ENCODE measurements around the gene SRRM1. TPM values are rescaled to one million over a fixed set of nuclear protein-coding genes. Genes with fewer than 3 reads are reported as not detected.

The SRRM1 gene, protein sequence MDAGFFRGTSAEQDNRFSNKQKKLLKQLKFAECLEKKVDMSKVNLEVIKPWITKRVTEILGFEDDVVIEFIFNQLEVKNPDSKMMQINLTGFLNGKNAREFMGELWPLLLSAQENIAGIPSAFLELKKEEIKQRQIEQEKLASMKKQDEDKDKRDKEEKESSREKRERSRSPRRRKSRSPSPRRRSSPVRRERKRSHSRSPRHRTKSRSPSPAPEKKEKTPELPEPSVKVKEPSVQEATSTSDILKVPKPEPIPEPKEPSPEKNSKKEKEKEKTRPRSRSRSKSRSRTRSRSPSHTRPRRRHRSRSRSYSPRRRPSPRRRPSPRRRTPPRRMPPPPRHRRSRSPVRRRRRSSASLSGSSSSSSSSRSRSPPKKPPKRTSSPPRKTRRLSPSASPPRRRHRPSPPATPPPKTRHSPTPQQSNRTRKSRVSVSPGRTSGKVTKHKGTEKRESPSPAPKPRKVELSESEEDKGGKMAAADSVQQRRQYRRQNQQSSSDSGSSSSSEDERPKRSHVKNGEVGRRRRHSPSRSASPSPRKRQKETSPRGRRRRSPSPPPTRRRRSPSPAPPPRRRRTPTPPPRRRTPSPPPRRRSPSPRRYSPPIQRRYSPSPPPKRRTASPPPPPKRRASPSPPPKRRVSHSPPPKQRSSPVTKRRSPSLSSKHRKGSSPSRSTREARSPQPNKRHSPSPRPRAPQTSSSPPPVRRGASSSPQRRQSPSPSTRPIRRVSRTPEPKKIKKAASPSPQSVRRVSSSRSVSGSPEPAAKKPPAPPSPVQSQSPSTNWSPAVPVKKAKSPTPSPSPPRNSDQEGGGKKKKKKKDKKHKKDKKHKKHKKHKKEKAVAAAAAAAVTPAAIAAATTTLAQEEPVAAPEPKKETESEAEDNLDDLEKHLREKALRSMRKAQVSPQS
- 304 and 320 TPM in 2 replicates for total RNA-seq (2013; cell fraction: nucleolus; rRNA removed)
- total RNA-seq (2014; rRNA removed), result 36.8 and 43.1 TPM in 2 replicates
- 52.3 and 57.3 TPM in 2 replicates for total RNA-seq (2014; rRNA removed; fragmentation: Illumina TruSeq; extraction: Trizol)
- 167 and 176 TPM in 2 replicates for total RNA-seq (2021)
- polyA plus RNA-seq (2011; ENCODE audit: low read depth), result 37.8 TPM
- 41.2 and 72.0 TPM in 2 replicates for polyA plus RNA-seq (2011; rRNA removed)
- 40.1 and 60.8 TPM in 2 replicates for polyA plus RNA-seq (2011; cell fraction: cytosol; rRNA removed)
- 113 and 154 TPM in 2 replicates for polyA plus RNA-seq (2011; cell fraction: nucleus; rRNA removed)
- polyA plus RNA-seq (2012), result 62.9 and 69.5 TPM in 2 replicates
- polyA plus RNA-seq (2014; fragmentation: Illumina TruSeq; extraction: Trizol), result 112 and 117 TPM in 2 replicates
- 100 to 1,000 TPM; 139 to 269 TPM for polyA plus RNA-seq (2014; fragmentation: Nextera tagmentation; extraction: Ambion mirVana)
- 80.4 and 80.9 TPM in 2 replicates for polyA plus RNA-seq (2014; rRNA removed)
- polyA plus RNA-seq (2016; fragmentation: Nextera tagmentation; extraction: Ambion mirVana), result 100 to 1,000 TPM; 250 to 285 TPM
- polyA minus RNA-seq (2011; rRNA and poly(A)+ RNA removed), result 70.9 and 75.6 TPM in 2 replicates
- polyA minus RNA-seq (2011; cell fraction: cytosol; rRNA and poly(A)+ RNA removed), result 39.6 and 45.1 TPM in 2 replicates
- 99.5 and 164 TPM in 2 replicates for polyA minus RNA-seq (2011; cell fraction: nucleus; rRNA and poly(A)+ RNA removed)
- Bru-seq, nascent RNA, result percentile 96 among the genes with signal in this experiment
- percentile 98 among the genes with signal in this experiment for BruChase-seq, experiment 1, labeled RNA remaining after a 6-hour chase
- BruChase-seq, experiment 2, labeled RNA remaining after a 2-hour chase, result percentile 97 among the genes with signal in this experiment
- long read RNA-seq, experiment 1, partial matches to known transcripts, result 63 of 86 reads
- long read RNA-seq, experiment 1, other reads (novel, unspliced or antisense), result 20 of 86 reads
- long read RNA-seq, experiment 2, transcript SRRM1-205 (4 exons, 2,624 nt), result major isoform, 11 of 242 reads
- long read RNA-seq, experiment 2, partial matches to known transcripts, result 200 of 242 reads
- long read RNA-seq, experiment 2, other reads (novel, unspliced or antisense), result 29 of 242 reads

DNA sequence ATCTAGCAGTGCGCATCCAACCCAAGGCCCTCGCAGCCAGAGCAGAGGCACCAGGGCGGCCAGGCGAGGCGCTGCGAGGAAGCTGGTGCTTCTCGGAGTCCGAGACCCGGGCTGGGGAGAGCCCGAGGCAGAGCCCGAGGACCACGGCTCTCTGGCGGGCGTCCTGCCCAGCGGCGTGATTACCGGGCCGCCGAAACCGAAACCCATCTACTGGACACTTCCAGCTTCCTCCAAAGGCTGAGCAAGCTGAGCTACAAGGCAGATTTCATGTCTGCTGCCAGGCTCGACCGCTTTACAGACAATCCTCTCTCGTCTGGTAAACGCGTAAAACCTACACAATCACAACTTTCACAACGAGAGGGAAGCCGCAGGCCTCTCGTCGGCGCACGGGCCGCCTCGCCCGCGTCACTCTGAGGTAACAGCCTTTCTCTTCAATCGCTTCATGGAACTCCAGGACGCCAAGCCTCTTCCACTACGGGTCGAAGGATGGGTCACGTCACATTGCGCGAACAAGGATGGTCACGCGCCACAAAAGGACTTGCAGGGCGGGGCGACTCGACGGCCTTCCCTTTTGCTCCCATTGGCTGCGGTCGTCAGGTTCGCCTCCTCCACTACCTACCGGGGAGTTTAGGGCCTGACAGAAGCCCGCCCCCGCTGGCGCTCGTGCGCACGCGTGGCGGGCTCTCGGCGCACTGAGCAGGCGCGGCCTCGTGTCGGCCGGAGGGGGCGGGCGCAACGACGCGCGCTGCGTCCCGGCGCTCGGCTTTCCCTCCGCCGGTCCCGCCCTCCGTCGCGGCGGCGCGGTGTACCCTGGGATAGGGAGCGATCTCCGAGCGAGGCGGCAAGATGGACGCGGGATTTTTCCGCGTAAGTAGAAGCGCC lies at the start of gene SRRM1:
Gene SRRM1, plus strand, starts transcription at position 822 of the 882 bp plus-strand sequence. Its CDS starts 25 bp downstream, at position 847.
- Histone ChIP-seq H3K9me3 (replicated peaks; ENCODE audit: control insufficient read depth, insufficient read depth, low read length) (no peaks in the 10 kb centered on the region), H3K4me3 (peak within 1 kb of the TSS; percentile 94), H3K27me3 (replicated peaks in 1 of 2; ENCODE audit: control insufficient read depth in 2 of 2, insufficient read depth in 2 of 2, low read length in 1 of 2) (no peaks in the 10 kb centered on the region), H2AFZ (ENCODE audit: control insufficient read depth, low read depth, low read length) (peak within 1 kb of the TSS; percentile 94), H3K36me3 (ENCODE audit: control insufficient read depth in 2 of 2, insufficient read depth in 2 of 2, low read length in 1 of 2) (peaks cover 0 to 15% of the 10 kb centered on the region in 2 experiments; a peak in 2 of 4 replicates), H3K79me2 (ENCODE audit: control insufficient read depth, insufficient read depth, low read length) (peaks cover 44% of the 10 kb centered on the region), H4K20me1 (ENCODE audit: control insufficient read depth, insufficient read depth) (no peaks in the 10 kb centered on the region), H3K4me2 (ENCODE audit: control insufficient read depth, insufficient read depth) (peak within 1 kb of the TSS; percentile 97), H3K4me1 (ENCODE audit: control insufficient read depth, insufficient read depth, low read length) (peaks cover 9% of the 10 kb centered on the region), H3K9ac (ENCODE audit: control insufficient read depth, insufficient read depth, low read length) (peak within 1 kb of the TSS; percentile 96), H3K27ac (ENCODE audit: control insufficient read depth, insufficient read depth) (peak within 1 kb of the TSS; percentile 99)
- peak; percentile 98 for DNase-seq (ENCODE audit: low read depth, low spot score)
- in situ Hi-C loops (cut with MboI), result no loop called here
- SMC1A ChIA-PET (ENCODE audit: uncharacterized antibody, unreplicated experiment), result interaction anchor here (0.8 to 3.1 kb wide), 5 partner anchors 46 to 443 kb away, joined by 3 to 8 read pairs (median 3); no protein-coding TSS in a partner anchor
- FAIRE-seq, result peak; percentile 94
- POLR2A ChIA-PET, result interaction anchor here (0.6 to 1.3 kb wide), 8 partner anchors 90 to 1488 kb away, joined by 3 to 5 read pairs (median 4); partner anchors contain the start of genes CLIC4 and SYF2
- under 1% methylated on average over 86 of the region's 95 CpGs for WGBS (ENCODE audit: insufficient coverage, insufficient replicate concordance, low lambda C conversion rate, missing lambda C conversion rate)
- CTCF ChIA-PET, result interaction anchor here (0.6 to 3.4 kb wide), 11 partner anchors 38 to 1228 kb away, joined by 3 to 11 read pairs (median 4); partner anchors contain the start of gene NIPAL3
- intact Hi-C loops (cut with micrococcal nuclease; ENCODE audit: unreplicated experiment), result loop anchor here (5.0 kb wide), 1 partner anchor 105 kb away; the partner anchor contains the start of gene CLIC4
- TSS peak; percentile 99 for BruUV-seq (replicated peaks)
- RAD21 ChIA-PET (ENCODE audit: unreplicated experiment), result interaction anchor here (0.6 to 1.5 kb wide), 6 partner anchors 101 to 439 kb away, joined by 3 to 4 read pairs (median 4); partner anchors contain the start of gene CLIC4
- ATAC-seq, result peak; percentile 93
- TF ChIP-seq, protein P1, sequence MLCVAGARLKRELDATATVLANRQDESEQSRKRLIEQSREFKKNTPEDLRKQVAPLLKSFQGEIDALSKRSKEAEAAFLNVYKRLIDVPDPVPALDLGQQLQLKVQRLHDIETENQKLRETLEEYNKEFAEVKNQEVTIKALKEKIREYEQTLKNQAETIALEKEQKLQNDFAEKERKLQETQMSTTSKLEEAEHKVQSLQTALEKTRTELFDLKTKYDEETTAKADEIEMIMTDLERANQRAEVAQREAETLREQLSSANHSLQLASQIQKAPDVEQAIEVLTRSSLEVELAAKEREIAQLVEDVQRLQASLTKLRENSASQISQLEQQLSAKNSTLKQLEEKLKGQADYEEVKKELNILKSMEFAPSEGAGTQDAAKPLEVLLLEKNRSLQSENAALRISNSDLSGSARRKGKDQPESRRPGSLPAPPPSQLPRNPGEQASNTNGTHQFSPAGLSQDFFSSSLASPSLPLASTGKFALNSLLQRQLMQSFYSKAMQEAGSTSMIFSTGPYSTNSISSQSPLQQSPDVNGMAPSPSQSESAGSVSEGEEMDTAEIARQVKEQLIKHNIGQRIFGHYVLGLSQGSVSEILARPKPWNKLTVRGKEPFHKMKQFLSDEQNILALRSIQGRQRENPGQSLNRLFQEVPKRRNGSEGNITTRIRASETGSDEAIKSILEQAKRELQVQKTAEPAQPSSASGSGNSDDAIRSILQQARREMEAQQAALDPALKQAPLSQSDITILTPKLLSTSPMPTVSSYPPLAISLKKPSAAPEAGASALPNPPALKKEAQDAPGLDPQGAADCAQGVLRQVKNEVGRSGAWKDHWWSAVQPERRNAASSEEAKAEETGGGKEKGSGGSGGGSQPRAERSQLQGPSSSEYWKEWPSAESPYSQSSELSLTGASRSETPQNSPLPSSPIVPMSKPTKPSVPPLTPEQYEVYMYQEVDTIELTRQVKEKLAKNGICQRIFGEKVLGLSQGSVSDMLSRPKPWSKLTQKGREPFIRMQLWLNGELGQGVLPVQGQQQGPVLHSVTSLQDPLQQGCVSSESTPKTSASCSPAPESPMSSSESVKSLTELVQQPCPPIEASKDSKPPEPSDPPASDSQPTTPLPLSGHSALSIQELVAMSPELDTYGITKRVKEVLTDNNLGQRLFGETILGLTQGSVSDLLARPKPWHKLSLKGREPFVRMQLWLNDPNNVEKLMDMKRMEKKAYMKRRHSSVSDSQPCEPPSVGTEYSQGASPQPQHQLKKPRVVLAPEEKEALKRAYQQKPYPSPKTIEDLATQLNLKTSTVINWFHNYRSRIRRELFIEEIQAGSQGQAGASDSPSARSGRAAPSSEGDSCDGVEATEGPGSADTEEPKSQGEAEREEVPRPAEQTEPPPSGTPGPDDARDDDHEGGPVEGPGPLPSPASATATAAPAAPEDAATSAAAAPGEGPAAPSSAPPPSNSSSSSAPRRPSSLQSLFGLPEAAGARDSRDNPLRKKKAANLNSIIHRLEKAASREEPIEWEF (IDR thresholded peaks at IDR 0.05; ENCODE audit: insufficient replicate concordance, low read depth, low read length), result no peak
- TF ChIP-seq ATF2 (IDR thresholded peaks at IDR 0.05; ENCODE audit: low read length), result no peak
